GM19324 (cell line): ENCODE measurements around the gene DAO.
"Not testable (repeated sequence)": the region's sequence is repeated elsewhere in the genome, so short reads cannot be mapped to it uniquely, and the experiment has no call there.

Experiments
- ATAC-seq: cut with Tn5 transposase; IDR thresholded peaks from one replicate; pipeline ENCODE4 v1.9.1; 2021; ENCODE audit warnings: mild to moderate bottlenecking, moderate library complexity; ENCODE audit not compliant: unreplicated experiment, low FRiP score

The DAO gene

GRCh38 chr12:108847705-108848104 is 32.2 kb upstream of the DAO start:
- ATAC-seq = no peak

- ATAC-seq = no peak
These were observed 30.2 kb upstream of the DAO start for GRCh38 chr12:108849660-108850059.

GRCh38 chr12:108850854-108851573 is 28.9 kb upstream of the DAO start:
- no peak for ATAC-seq

GRCh38 chr12:108852674-108853309 is 27.1 kb upstream of the DAO start:
- no peak for ATAC-seq

GRCh38 chr12:108853426-108853825 is 26.5 kb upstream of the DAO start:
- no peak for ATAC-seq

- ATAC-seq = no peak
These were observed 25.9 kb upstream of the DAO start for GRCh38 chr12:108853981-108854446.

GRCh38 chr12:108854451-108855283 is 25.2 kb upstream of the DAO start:
- ATAC-seq = no peak

GRCh38 chr12:108855284-108856169 is 24.4 kb upstream of the DAO start:
- ATAC-seq = no peak

GRCh38 chr12:108856170-108856427 is 23.8 kb upstream of the DAO start:
- ATAC-seq = no peak

- peak; percentile 4 for ATAC-seq
These were observed 23.3 kb upstream of the DAO start for GRCh38 chr12:108856428-108857157.

- ATAC-seq = no peak
These were observed 22.8 kb upstream of the DAO start for GRCh38 chr12:108857158-108857407.

GRCh38 chr12:108858311-108859074 is 21.4 kb upstream of the DAO start:
- no peak for ATAC-seq

- not testable (repeated sequence) for ATAC-seq
These were observed 20.6 kb upstream of the DAO start for GRCh38 chr12:108859141-108859922.

- ATAC-seq = no peak
These were observed 20.0 kb upstream of the DAO start for GRCh38 chr12:108859923-108860291.

GRCh38 chr12:108860443-108860842 is 19.4 kb upstream of the DAO start:
- no peak for ATAC-seq

- no peak for ATAC-seq
These were observed 17.9 kb upstream of the DAO start for GRCh38 chr12:108861878-108862587.

GRCh38 chr12:108862588-108862959 is 17.3 kb upstream of the DAO start:
- no peak for ATAC-seq

GRCh38 chr12:108865169-108865568 is 14.7 kb upstream of the DAO start:
- no peak for ATAC-seq
